Mucosa of stomach (tissue), 1 donor: ENCODE data around the gene NPLOC4.
"Not testable (repeated sequence)": the region's sequence is repeated elsewhere in the genome, so short reads cannot be mapped to it uniquely, and the experiment has no call there.

Source experiments
- H3K27me3 ChIP-seq: one replicate; pipeline ENCODE4 v1.7.0; 2013; ENCODE audit warnings: mild to moderate bottlenecking, low read length; ENCODE audit not compliant: control insufficient read depth, insufficient read depth
- H3K36me3 ChIP-seq: one replicate; pipeline ENCODE4 v1.7.0; 2013; ENCODE audit warnings: low read length; ENCODE audit not compliant: control insufficient read depth, insufficient read depth
- H3K4me1 ChIP-seq: one replicate; pipeline ENCODE4 v1.7.0; 2013; ENCODE audit warnings: mild to moderate bottlenecking, low read length; ENCODE audit not compliant: control insufficient read depth, insufficient read depth
- H3K4me3 ChIP-seq: one replicate; pipeline ENCODE4 v1.7.0; 2013; ENCODE audit warnings: low read length
- H3K9ac ChIP-seq: one replicate; pipeline ENCODE4 v1.7.0; 2013; ENCODE audit warnings: mild to moderate bottlenecking, low read length, moderate library complexity
- H3K9me3 ChIP-seq: one replicate; pipeline ENCODE4 v1.7.0; 2013; ENCODE audit warnings: mild to moderate bottlenecking, low read length, moderate library complexity; ENCODE audit not compliant: control insufficient read depth
- donor health status: Pancreatic carcinoma.

NPLOC4 gene

GRCh38 chr17:81537856-81538555 lies 98.9 kb downstream of the NPLOC4 start:
- H3K36me3 ChIP-seq = no peaks in the 10 kb centered on the region
- H3K9me3 ChIP-seq = no peaks in the 10 kb centered on the region
- peaks cover 21% of the 10 kb centered on the region for H3K4me1 ChIP-seq
- H3K27me3 ChIP-seq = peaks cover 31% of the 10 kb centered on the region
- H3K9ac ChIP-seq = no peak overlapping the region
- no peak overlapping the region for H3K4me3 ChIP-seq

- Histone ChIP-seq H3K27me3 (peaks cover 31% of the 10 kb centered on the region), H3K9me3 (no peaks in the 10 kb centered on the region), H3K4me3 (no peak overlapping the region), H3K36me3 (no peaks in the 10 kb centered on the region), H3K9ac (no peak overlapping the region), H3K4me1 (peaks cover 21% of the 10 kb centered on the region)
Measured at GRCh38 chr17:81537343-81537855, 99.5 kb downstream of the NPLOC4 start.

GRCh38 chr17:81536299-81537290 lies 100.3 kb downstream of the NPLOC4 start:
- Histone ChIP-seq H3K9me3 (no peaks in the 10 kb centered on the region), H3K9ac (no peak overlapping the region), H3K4me3 (no peak overlapping the region), H3K4me1 (peaks cover 21% of the 10 kb centered on the region), H3K36me3 (no peaks in the 10 kb centered on the region), H3K27me3 (peaks cover 31% of the 10 kb centered on the region)

GRCh38 chr17:81535480-81536298 lies 101.2 kb downstream of the NPLOC4 start:
- no peaks in the 10 kb centered on the region for H3K36me3 ChIP-seq
- H3K27me3 ChIP-seq = peaks cover 31% of the 10 kb centered on the region
- H3K9ac ChIP-seq = no peak overlapping the region
- H3K4me1 ChIP-seq = peaks cover 21% of the 10 kb centered on the region
- no peaks in the 10 kb centered on the region for H3K9me3 ChIP-seq
- H3K4me3 ChIP-seq = no peak overlapping the region

- peaks cover 35% of the 10 kb centered on the region for H3K27me3 ChIP-seq
Measured at GRCh38 chr17:81535007-81535328, 101.9 kb downstream of the NPLOC4 start.

GRCh38 chr17:81534157-81535006 lies 102.5 kb downstream of the NPLOC4 start:
- Histone ChIP-seq H3K9me3 (no peaks in the 10 kb centered on the region), H3K27me3 (peaks cover 38% of the 10 kb centered on the region), H3K9ac (no peak overlapping the region), H3K4me1 (peaks cover 21% of the 10 kb centered on the region), H3K36me3 (no peaks in the 10 kb centered on the region), H3K4me3 (no peak overlapping the region)

More at GRCh38 chr17:81535007-81535328, 101.9 kb downstream of the NPLOC4 start:
- H3K4me1 ChIP-seq = peaks cover 21% of the 10 kb centered on the region
- no peak overlapping the region for H3K4me3 ChIP-seq
- H3K9ac ChIP-seq = no peak overlapping the region
- no peaks in the 10 kb centered on the region for H3K9me3 ChIP-seq
- H3K36me3 ChIP-seq = no peaks in the 10 kb centered on the region

GRCh38 chr17:81533339-81534141 lies 103.4 kb downstream of the NPLOC4 start:
- H3K4me3 ChIP-seq = no peak overlapping the region
- no peaks in the 10 kb centered on the region for H3K9me3 ChIP-seq
- H3K27me3 ChIP-seq = peaks cover 47% of the 10 kb centered on the region
- H3K9ac ChIP-seq = no peak overlapping the region
- no peaks in the 10 kb centered on the region for H3K36me3 ChIP-seq
- peaks cover 21% of the 10 kb centered on the region for H3K4me1 ChIP-seq

- peaks cover 52% of the 10 kb centered on the region for H3K27me3 ChIP-seq
- no peak overlapping the region for H3K4me3 ChIP-seq
- peaks cover 20% of the 10 kb centered on the region for H3K4me1 ChIP-seq
- H3K9ac ChIP-seq = no peak overlapping the region
- H3K9me3 ChIP-seq = no peaks in the 10 kb centered on the region
- no peaks in the 10 kb centered on the region for H3K36me3 ChIP-seq
Measured at GRCh38 chr17:81532490-81533287, 104.2 kb downstream of the NPLOC4 start.

GRCh38 chr17:81531998-81532404 lies 104.9 kb downstream of the NPLOC4 start:
- H3K9me3 ChIP-seq, H3K4me3 ChIP-seq, H3K9ac ChIP-seq, H3K36me3 ChIP-seq: not testable (repeated sequence)
- Histone ChIP-seq H3K27me3 (peaks cover 52% of the 10 kb centered on the region), H3K4me1 (peaks cover 18% of the 10 kb centered on the region)

- H3K4me1 ChIP-seq, H3K9me3 ChIP-seq, H3K9ac ChIP-seq, H3K36me3 ChIP-seq, H3K4me3 ChIP-seq: not testable (repeated sequence)
- peaks cover 52% of the 10 kb centered on the region for H3K27me3 ChIP-seq
Measured at GRCh38 chr17:81531013-81531412, 105.9 kb downstream of the NPLOC4 start.
